Measurements from ENCODE around the gene CABLES1.

GRCh38 chr18:23101861-23102432 lies 33.3 kb upstream of the CABLES1 start:
- TF ChIP-seq POLR2A (IDR thresholded peaks at IDR 0.05) (no peak), CTCF (IDR thresholded peaks at IDR 0.05) (no peak)

All from adrenal gland (tissue), 5 donors.